COLO668 (cell line): ENCODE measurements around the gene PROSER2.

ENCODE experiments used
- DNase-seq: peaks from one replicate; lab custom pipeline; 2025; ENCODE audit not compliant: unreplicated experiment; lab: John Stamatoyannopoulos, UW

Gene PROSER2

GRCh38 chr10:11799736-11800080 is 23.4 kb upstream of the PROSER2 start:
- no peak for DNase-seq

- DNase-seq = no peak
Observed at GRCh38 chr10:11804336-11804735, 18.8 kb upstream of the PROSER2 start.

- no peak for DNase-seq
Observed at GRCh38 chr10:11805792-11806191, 17.4 kb upstream of the PROSER2 start.

GRCh38 chr10:11806706-11807105 is 16.4 kb upstream of the PROSER2 start:
- no peak for DNase-seq

GRCh38 chr10:11808808-11809207 is 14.3 kb upstream of the PROSER2 start:
- DNase-seq = no peak

GRCh38 chr10:11810313-11810766 is 12.8 kb upstream of the PROSER2 start:
- no peak for DNase-seq

GRCh38 chr10:11810973-11811372 is 12.2 kb upstream of the PROSER2 start:
- no peak for DNase-seq

GRCh38 chr10:11813177-11813576 is 10.0 kb upstream of the PROSER2 start:
- no peak for DNase-seq

GRCh38 chr10:11813855-11814567 is 9.1 kb upstream of the PROSER2 start:
- DNase-seq = no peak

- no peak for DNase-seq
Observed at GRCh38 chr10:11819027-11819426, 4.1 kb upstream of the PROSER2 start.

- DNase-seq = no peak
Observed at GRCh38 chr10:11822026-11822756, 965 bp upstream of the PROSER2 start.

- DNase-seq = no peak
Observed at GRCh38 chr10:11822809-11823121, 391 bp upstream of the PROSER2 start.

- no peak for DNase-seq
Observed at GRCh38 chr10:11823989-11824346, 812 bp downstream of the PROSER2 start.

- DNase-seq = no peak
Observed at GRCh38 chr10:11824376-11824775, 1.2 kb downstream of the PROSER2 start.

- no peak for DNase-seq
Observed at GRCh38 chr10:11824825-11825224, 1.7 kb downstream of the PROSER2 start.

- DNase-seq = no peak
Observed at GRCh38 chr10:11825796-11826414, 2.7 kb downstream of the PROSER2 start.

GRCh38 chr10:11827006-11827405 is 3.9 kb downstream of the PROSER2 start:
- no peak for DNase-seq

- no peak for DNase-seq
Observed at GRCh38 chr10:11827414-11827813, 4.3 kb downstream of the PROSER2 start.

- DNase-seq = no peak
Observed at GRCh38 chr10:11828682-11829284, 5.6 kb downstream of the PROSER2 start.

- DNase-seq = no peak
Observed at GRCh38 chr10:11830836-11831519, 7.8 kb downstream of the PROSER2 start.

GRCh38 chr10:11831520-11831951 is 8.4 kb downstream of the PROSER2 start:
- DNase-seq = no peak
